WTC11 (cell line): ENCODE results near the gene PCDHB8.
"Not testable (repeated sequence)": the region's sequence is repeated elsewhere in the genome, so short reads cannot be mapped to it uniquely, and the experiment has no call there.

Source experiments
- ATF3 ChIP-seq: sonication (generic); formaldehyde crosslinking; conservative IDR thresholded peaks from 2 replicates; pipeline ENCODE4 v1.8.1; 2022; ENCODE audit warnings: mild to moderate bottlenecking, missing genetic modification reagents
- CTCF ChIP-seq: fragments of 200-600 bp; IDR thresholded peaks from 2 replicates; pipeline ENCODE4 v1.8.0; 2022; ENCODE audit warnings: antibody characterized with exemption
- MAX ChIP-seq: sonication (generic); formaldehyde crosslinking; IDR thresholded peaks from 2 replicates; pipeline ENCODE4 v1.8.0; 2022; ENCODE audit warnings: mild to moderate bottlenecking, missing genetic modification reagents
- NR1H2 ChIP-seq: sonication (generic); formaldehyde crosslinking; IDR thresholded peaks from 2 replicates; pipeline ENCODE4 v1.9.0; 2021; ENCODE audit warnings: mild to moderate bottlenecking, moderate library complexity, missing genetic modification reagents
- NR2C2 ChIP-seq: sonication (generic); formaldehyde crosslinking; IDR thresholded peaks from 2 replicates; pipeline ENCODE4 v1.8.0; 2022; ENCODE audit warnings: mild to moderate bottlenecking, missing genetic modification reagents
- SP1 ChIP-seq: sonication (generic); formaldehyde crosslinking; conservative IDR thresholded peaks from 2 replicates; pipeline ENCODE4 v1.8.1; 2022; ENCODE audit warnings: missing genetic modification reagents
- TEAD4 ChIP-seq: sonication (generic); formaldehyde crosslinking; IDR thresholded peaks from 2 replicates; pipeline ENCODE4 v1.8.0; 2022; ENCODE audit warnings: mild to moderate bottlenecking, missing genetic modification reagents
- ZBTB21 ChIP-seq: sonication (generic); formaldehyde crosslinking; IDR thresholded peaks from 2 replicates; pipeline ENCODE4 v1.8.1; 2023; ENCODE audit warnings: mild to moderate bottlenecking, missing genetic modification reagents, borderline replicate concordance
- ZNF232 ChIP-seq: sonication (generic); formaldehyde crosslinking; IDR thresholded peaks from 2 replicates; pipeline ENCODE4 v1.8.0; 2022; ENCODE audit warnings: mild to moderate bottlenecking, missing genetic modification reagents
- ZNF416 ChIP-seq: fragments of 250-450 bp; sonication (Bioruptor Pico); IDR thresholded peaks from 2 replicates; pipeline ENCODE4 v1.9.0; 2021; ENCODE audit warnings: mild to moderate bottlenecking, inconsistent platforms
- TF ChIP-seq, protein P1 (sequence below): sonication (generic); formaldehyde crosslinking; IDR thresholded peaks from 2 replicates; pipeline ENCODE4 v1.8.0; 2022; ENCODE audit warnings: mild to moderate bottlenecking, missing genetic modification reagents

DNA sequence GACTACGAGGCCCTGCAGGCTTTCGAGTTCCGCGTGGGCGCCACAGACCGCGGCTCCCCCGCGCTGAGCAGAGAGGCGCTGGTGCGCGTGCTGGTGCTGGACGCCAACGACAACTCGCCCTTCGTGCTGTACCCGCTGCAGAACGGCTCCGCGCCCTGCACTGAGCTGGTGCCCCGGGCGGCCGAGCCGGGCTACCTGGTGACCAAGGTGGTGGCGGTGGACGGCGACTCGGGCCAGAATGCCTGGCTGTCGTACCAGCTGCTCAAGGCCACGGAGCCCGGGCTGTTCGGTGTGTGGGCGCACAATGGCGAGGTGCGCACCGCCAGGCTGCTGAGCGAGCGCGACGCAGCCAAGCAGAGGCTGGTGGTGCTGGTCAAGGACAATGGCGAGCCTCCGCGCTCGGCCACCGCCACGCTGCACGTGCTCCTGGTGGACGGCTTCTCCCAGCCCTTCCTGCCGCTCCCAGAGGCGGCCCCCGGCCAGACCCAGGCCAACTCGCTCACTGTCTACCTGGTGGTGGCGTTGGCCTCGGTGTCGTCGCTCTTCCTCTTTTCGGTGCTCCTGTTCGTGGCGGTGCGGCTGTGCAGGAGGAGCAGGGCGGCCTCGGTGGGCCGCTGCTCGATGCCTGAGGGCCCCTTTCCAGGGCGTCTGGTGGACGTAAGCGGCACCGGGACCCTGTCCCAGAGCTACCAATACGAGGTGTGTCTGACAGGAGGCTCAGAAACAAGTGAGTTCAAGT is 6.7 kb downstream of the PCDHB8 start:
- TF ChIP-seq TEAD4; NR2C2; MAX (CRISPR knock-in tag); CTCF; NR1H2 (CRISPR knock-in tag); ZNF232 (CRISPR knock-in tag); ATF3; ZBTB21 (CRISPR knock-in tag); SP1 (CRISPR knock-in tag); ZNF416 (CRISPR knock-in tag): not testable (repeated sequence)
- TF ChIP-seq, protein P1, sequence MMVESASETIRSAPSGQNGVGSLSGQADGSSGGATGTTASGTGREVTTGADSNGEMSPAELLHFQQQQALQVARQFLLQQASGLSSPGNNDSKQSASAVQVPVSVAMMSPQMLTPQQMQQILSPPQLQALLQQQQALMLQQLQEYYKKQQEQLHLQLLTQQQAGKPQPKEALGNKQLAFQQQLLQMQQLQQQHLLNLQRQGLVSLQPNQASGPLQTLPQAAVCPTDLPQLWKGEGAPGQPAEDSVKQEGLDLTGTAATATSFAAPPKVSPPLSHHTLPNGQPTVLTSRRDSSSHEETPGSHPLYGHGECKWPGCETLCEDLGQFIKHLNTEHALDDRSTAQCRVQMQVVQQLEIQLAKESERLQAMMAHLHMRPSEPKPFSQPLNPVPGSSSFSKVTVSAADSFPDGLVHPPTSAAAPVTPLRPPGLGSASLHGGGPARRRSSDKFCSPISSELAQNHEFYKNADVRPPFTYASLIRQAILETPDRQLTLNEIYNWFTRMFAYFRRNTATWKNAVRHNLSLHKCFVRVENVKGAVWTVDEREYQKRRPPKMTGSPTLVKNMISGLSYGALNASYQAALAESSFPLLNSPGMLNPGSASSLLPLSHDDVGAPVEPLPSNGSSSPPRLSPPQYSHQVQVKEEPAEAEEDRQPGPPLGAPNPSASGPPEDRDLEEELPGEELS (CRISPR knock-in tag) = not testable (repeated sequence)
